H9 (cell line): ENCODE measurements around the gene ERC1. TPM values are rescaled to one million over a fixed set of nuclear protein-coding genes. Genes with fewer than 3 reads are reported as not detected.

ENCODE experiments used
- DNase-seq: peaks from one replicate; pipeline ENCODE4 v3.0.0-alpha.2; 2017
- H2AFZ ChIP-seq: one replicate; pipeline ENCODE4 v1.6.1; 2013; ENCODE audit warnings: mild to moderate bottlenecking, low read length, control low read depth, moderate library complexity
- H2AK5ac ChIP-seq: 2 replicates; pipeline ENCODE4 v1.6.1; 2013; ENCODE audit warnings: low read length, control low read depth, mixed read lengths; ENCODE audit not compliant: insufficient read length
- H2BK120ac ChIP-seq: one replicate; pipeline ENCODE4 v1.6.1; 2013; ENCODE audit warnings: low read depth, mild to moderate bottlenecking, low read length, control low read depth, inconsistent platforms; ENCODE audit not compliant: poor library complexity, severe bottlenecking
- H2BK12ac ChIP-seq: 2 replicates; pipeline ENCODE4 v1.6.1; 2013; ENCODE audit warnings: low read length, control low read depth, mixed read lengths, low read depth; ENCODE audit not compliant: insufficient read length
- H2BK15ac ChIP-seq: 2 replicates; pipeline ENCODE4 v1.6.1; 2013; ENCODE audit warnings: low read depth, low read length, control low read depth
- H2BK20ac ChIP-seq: one replicate; pipeline ENCODE4 v1.6.1; 2013; ENCODE audit warnings: low read depth, mild to moderate bottlenecking, low read length, control low read depth, inconsistent platforms; ENCODE audit not compliant: poor library complexity, severe bottlenecking
- H2BK5ac ChIP-seq: 2 replicates; pipeline ENCODE4 v1.6.1; 2013; ENCODE audit warnings: low read length, control low read depth, mixed read lengths; ENCODE audit not compliant: insufficient read length
- H3K14ac ChIP-seq: 2 replicates; pipeline ENCODE4 v1.6.1; 2013; ENCODE audit warnings: low read length, control low read depth; ENCODE audit not compliant: insufficient read depth
- H3K18ac ChIP-seq: 2 replicates; pipeline ENCODE4 v1.6.1; 2013; ENCODE audit warnings: low read depth, mild to moderate bottlenecking, mixed read lengths, low read length, control low read depth; ENCODE audit not compliant: insufficient read length
- H3K23ac ChIP-seq: 2 replicates; pipeline ENCODE4 v1.6.1; 2013; ENCODE audit warnings: low read length, control low read depth, mixed read lengths, low read depth; ENCODE audit not compliant: insufficient read length
- H3K23me2 ChIP-seq: 2 replicates; pipeline ENCODE4 v1.6.1; 2013; ENCODE audit warnings: low read depth, mild to moderate bottlenecking, mixed read lengths, low read length, control low read depth; ENCODE audit not compliant: insufficient read length, poor library complexity, severe bottlenecking
- H3K27ac ChIP-seq: 2 replicates; pipeline ENCODE4 v1.5.1; 2013; ENCODE audit warnings: low read length, control low read depth, mixed read lengths, low read depth; ENCODE audit not compliant: insufficient read length
- H3K27me3 ChIP-seq: 2 replicates; pipeline ENCODE4 v1.6.1; 2013; ENCODE audit warnings: low read length, control low read depth, inconsistent platforms; ENCODE audit not compliant: insufficient read depth
- H3K4ac ChIP-seq: 2 replicates; pipeline ENCODE4 v1.6.1; 2013; ENCODE audit warnings: low read depth, mild to moderate bottlenecking, control low read depth, inconsistent platforms, low read length, moderate library complexity
- H3K4me1 ChIP-seq: 2 replicates; pipeline ENCODE4 v1.6.1; 2013; ENCODE audit warnings: low read length, control low read depth, inconsistent platforms; ENCODE audit not compliant: insufficient read depth
- H3K4me2 ChIP-seq: 2 replicates; pipeline ENCODE4 v1.6.1; 2013; ENCODE audit warnings: low read length, control low read depth, mixed read lengths; ENCODE audit not compliant: insufficient read length, insufficient read depth
- H3K56ac ChIP-seq: 2 replicates; pipeline ENCODE4 v1.6.1; 2013; ENCODE audit warnings: low read depth, mild to moderate bottlenecking, mixed read lengths, low read length, control low read depth; ENCODE audit not compliant: insufficient read length
- H3K79me1 ChIP-seq: 2 replicates; pipeline ENCODE4 v1.6.1; 2013; ENCODE audit warnings: low read depth, mild to moderate bottlenecking, moderate library complexity, low read length, control low read depth, inconsistent platforms; ENCODE audit not compliant: insufficient read depth, poor library complexity, severe bottlenecking
- H3K79me2 ChIP-seq: 2 replicates; pipeline ENCODE4 v1.6.1; 2013; ENCODE audit warnings: low read length, control low read depth, inconsistent platforms; ENCODE audit not compliant: insufficient read depth
- H3K9ac ChIP-seq: 2 replicates; pipeline ENCODE4 v1.6.1; 2013; ENCODE audit warnings: low read length, control low read depth, mixed read lengths; ENCODE audit not compliant: insufficient read length; ENCODE audit errors: extremely low read depth
- H3K9me3 ChIP-seq: one replicate; pipeline ENCODE4 v1.6.1; 2013; ENCODE audit warnings: low read depth, low read length, inconsistent platforms; ENCODE audit not compliant: control insufficient read depth
- H3T11ph ChIP-seq: one replicate; pipeline ENCODE4 v1.6.1; 2013; ENCODE audit warnings: mild to moderate bottlenecking, low read length, control low read depth, inconsistent platforms
- H4K20me1 ChIP-seq: one replicate; pipeline ENCODE4 v1.6.1; 2013; ENCODE audit not compliant: control insufficient read depth, insufficient read length, insufficient read depth
- H4K5ac ChIP-seq: 2 replicates; pipeline ENCODE4 v1.6.1; 2013; ENCODE audit warnings: low read depth, mild to moderate bottlenecking, mixed read lengths, low read length, control low read depth; ENCODE audit not compliant: insufficient read length
- H4K8ac ChIP-seq: replicated peaks from 2 replicates; pipeline ENCODE4 v1.6.1; 2013; ENCODE audit warnings: low read length, control low read depth, mixed read lengths, low read depth; ENCODE audit not compliant: insufficient read length
- H4K91ac ChIP-seq: 2 replicates; pipeline ENCODE4 v1.6.1; 2013; ENCODE audit warnings: low read depth, mild to moderate bottlenecking, moderate library complexity, mixed read lengths, low read length, control low read depth; ENCODE audit not compliant: insufficient read length
- H3K27ac Mint-ChIP-seq, 3 experiments: 2 replicates in 2 of 3; 3 replicates in 1 of 3; pipeline ENCODE4 v1.8.0; 2020 to 2021; ENCODE audit warnings: mixed read lengths in 3 of 3, mild to moderate bottlenecking in 1 of 3, moderate library complexity in 1 of 3
- H3K27me3 Mint-ChIP-seq: 2 replicates; pipeline ENCODE4 v1.8.0; 2021; ENCODE audit warnings: low read depth, mild to moderate bottlenecking, moderate library complexity, mixed read lengths
- H3K36me3 Mint-ChIP-seq, 3 experiments: 2 replicates in 2 of 3; 3 replicates in 1 of 3; pipeline ENCODE4 v1.8.0; 2020 to 2021; ENCODE audit warnings: low read depth in 3 of 3, mixed read lengths in 3 of 3; ENCODE audit not compliant: insufficient read depth in 1 of 3
- H3K4me1 Mint-ChIP-seq, 2 experiments: 2 replicates each; pipeline ENCODE4 v1.8.0; 2020; ENCODE audit warnings: mixed read lengths in 2 of 2
- H3K4me3 Mint-ChIP-seq, 2 experiments: 2 replicates in 1 of 2; 3 replicates in 1 of 2; pipeline ENCODE4 v1.8.0; 2020 to 2021; ENCODE audit warnings: mild to moderate bottlenecking in 2 of 2, mixed read lengths in 2 of 2, moderate library complexity in 1 of 2
- H3K9me3 Mint-ChIP-seq, 2 experiments: 2 replicates in 1 of 2; 3 replicates in 1 of 2; pipeline ENCODE4 v1.8.0; 2020; ENCODE audit warnings: mild to moderate bottlenecking in 2 of 2, mixed read lengths in 2 of 2, moderate library complexity in 1 of 2
- CTCF ChIP-seq: fragments of 200-600 bp; sonication (generic); conservative IDR thresholded peaks from 3 replicates; pipeline ENCODE4 v1.8.0; 2021; ENCODE audit warnings: antibody characterized with exemption, mild to moderate bottlenecking
- WGBS: extraction: QIAGEN DNeasy Blood & Tissue Kit; methylation state at CpG from one replicate; pipeline ENCODE4 v1.1.7; 2013; ENCODE audit warnings: missing lambda C conversion rate, low lambda C conversion rate, mixed read lengths; ENCODE audit not compliant: insufficient read length; ENCODE audit errors: extremely low coverage; 5-methylcytosine and 5-hydroxymethylcytosine counted together
- total RNA-seq: library from RNA; stranded (reverse); gene quantifications from 2 replicates; pipeline ENCODE4 v1.2.1, GENCODE V29; 2021

ERC1 gene
- total RNA-seq, 1 experiment from 2014 or later: 51.2 TPM

- no peak overlapping the region for H3K27ac ChIP-seq
- H3K79me2 ChIP-seq: no peaks in the 10 kb centered on the region
- no peak overlapping the region for H4K8ac ChIP-seq
- H3K4ac ChIP-seq: no peak overlapping the region
- H4K20me1 ChIP-seq: no peaks in the 10 kb centered on the region
- Mint-ChIP-seq H3K4me3 (no peak overlapping the region), H3K9me3 (no peaks in the 10 kb centered on the region; a peak in 2 of 5 replicates), H3K27me3 (no peaks in the 10 kb centered on the region), H3K36me3 (peaks cover 3 to 14% (median 3%) of the 10 kb centered on the region in 3 experiments; a peak in 6 of 7 replicates), H3K27ac (peak overlapping the region in 1 of 3 experiments; percentile 90; a peak in 1 of 7 replicates), H3K4me1 (peaks cover 13% of the 10 kb centered on the region in 2 experiments)
- no peak overlapping the region for H2BK120ac ChIP-seq
- no peak overlapping the region for H4K91ac ChIP-seq
- H2BK15ac ChIP-seq: no peak overlapping the region
- no peak overlapping the region for H3K14ac ChIP-seq
- no peaks in the 10 kb centered on the region for H3K79me1 ChIP-seq
- no peak for TF ChIP-seq CTCF
- H3K9me3 ChIP-seq: no peaks in the 10 kb centered on the region
- no peak overlapping the region for H2AFZ ChIP-seq
- no peak overlapping the region for H2BK12ac ChIP-seq
- no peak overlapping the region for H3K4me2 ChIP-seq
- no CpG with 5 or more reads among the region's 2 CpGs for WGBS
- H3K9ac ChIP-seq: no peak overlapping the region
- H3K18ac ChIP-seq: no peak overlapping the region
- no peaks in the 10 kb centered on the region for H3K27me3 ChIP-seq
- H3T11ph ChIP-seq: no peak overlapping the region
- no peak overlapping the region for H3K23ac ChIP-seq
- no peaks in the 10 kb centered on the region for H3K23me2 ChIP-seq
- no peak for DNase-seq
- no peak overlapping the region for H2AK5ac ChIP-seq
- H2BK20ac ChIP-seq: no peak overlapping the region
- H3K4me1 ChIP-seq: no peaks in the 10 kb centered on the region
- H2BK5ac ChIP-seq: no peak overlapping the region
- H4K5ac ChIP-seq: no peak overlapping the region
- no peak overlapping the region for H3K56ac ChIP-seq
These were observed 328.2 kb downstream of the ERC1 start for GRCh38 chr12:1319212-1319611.
